CD4-positive, alpha-beta T cell treated with Interleukin-6 for 4 hours (primary cell): ENCODE results near the gene SAG.
A peak's percentile ranks its signal among the peaks of the same experiment; 100 is the strongest.
"Not testable (repeated sequence)": the region's sequence is repeated elsewhere in the genome, so short reads cannot be mapped to it uniquely, and the experiment has no call there.

Source experiments
- DNase-seq: peaks from one replicate; pipeline ENCODE4 v3.0.0-alpha.2; 2020; ENCODE audit warnings: mixed read lengths

The SAG gene

GRCh38 chr2:233334915-233335314 is 27.3 kb downstream of the SAG start:
- no peak for DNase-seq

- DNase-seq = not testable (repeated sequence)
Observed at GRCh38 chr2:233336091-233336490, 28.5 kb downstream of the SAG start.

- no peak for DNase-seq
Observed at GRCh38 chr2:233336541-233336940, 28.9 kb downstream of the SAG start.

GRCh38 chr2:233338046-233338445 is 30.4 kb downstream of the SAG start:
- no peak for DNase-seq

GRCh38 chr2:233338812-233339368 is 31.3 kb downstream of the SAG start:
- DNase-seq = no peak

- no peak for DNase-seq
Observed at GRCh38 chr2:233339427-233339826, 31.8 kb downstream of the SAG start.

GRCh38 chr2:233341296-233341695 is 33.7 kb downstream of the SAG start:
- no peak for DNase-seq

GRCh38 chr2:233342301-233342700 is 34.7 kb downstream of the SAG start:
- no peak for DNase-seq

- no peak for DNase-seq
Observed at GRCh38 chr2:233343171-233343705, 35.6 kb downstream of the SAG start.

GRCh38 chr2:233346376-233346775 is 38.8 kb downstream of the SAG start:
- no peak for DNase-seq

- DNase-seq = no peak
Observed at GRCh38 chr2:233346930-233347329, 39.3 kb downstream of the SAG start.

GRCh38 chr2:233349005-233349998 is 41.7 kb downstream of the SAG start:
- DNase-seq = no peak

GRCh38 chr2:233350708-233351107 is 43.1 kb downstream of the SAG start:
- DNase-seq = peak; percentile 63

- DNase-seq = no peak
Observed at GRCh38 chr2:233351423-233351822, 43.8 kb downstream of the SAG start.

GRCh38 chr2:233352141-233352842 is 44.7 kb downstream of the SAG start:
- no peak for DNase-seq

- DNase-seq = no peak
Observed at GRCh38 chr2:233353101-233353768, 45.6 kb downstream of the SAG start.

GRCh38 chr2:233353769-233354499 is 46.3 kb downstream of the SAG start, which contains the start of gene DGKD:
TSS of gene DGKD (plus strand) at chr2:233354494. CDS start at chr2:233354519, 25 bp downstream.
- DNase-seq = peak; percentile 76

- DNase-seq = no peak
Observed at GRCh38 chr2:233354500-233354924, 46.9 kb downstream of the SAG start.

- peak; percentile 32 for DNase-seq
Observed at GRCh38 chr2:233354971-233355574, 47.5 kb downstream of the SAG start.

- DNase-seq = no peak
Observed at GRCh38 chr2:233355916-233356315, 48.3 kb downstream of the SAG start.
